Ishikawa (cell line): ENCODE measurements around the gene GJB1.

Experiments
- EP300 ChIP-seq: IDR thresholded peaks from 2 replicates; pipeline ENCODE4 v1.6.1; 2012; ENCODE audit warnings: borderline replicate concordance
- FOXM1 ChIP-seq: IDR thresholded peaks from 2 replicates; pipeline ENCODE4 v1.6.1; 2012; ENCODE audit warnings: low read depth, borderline replicate concordance
- RAD21 ChIP-seq: IDR thresholded peaks from 2 replicates; pipeline ENCODE4 v1.6.1; 2012; ENCODE audit warnings: low read depth
- REST ChIP-seq: IDR thresholded peaks from 2 replicates; pipeline ENCODE4 v1.6.1; 2012; ENCODE audit warnings: low read depth, mild to moderate bottlenecking
- TAF1 ChIP-seq: IDR thresholded peaks from 2 replicates; pipeline ENCODE4 v1.6.1; 2012; ENCODE audit warnings: low read depth, mild to moderate bottlenecking
- TCF12 ChIP-seq: IDR thresholded peaks from 2 replicates; pipeline ENCODE4 v1.6.1; 2012; ENCODE audit warnings: low read depth
- TEAD4 ChIP-seq: IDR thresholded peaks from 2 replicates; pipeline ENCODE4 v1.6.1; 2012

- TF ChIP-seq REST (no peak), TEAD4 (no peak), RAD21 (no peak), EP300 (no peak), FOXM1 (no peak), TCF12 (no peak), TAF1 (no peak)
Measured at GRCh38 chrX:71221145-71221544, 1.9 kb upstream of the GJB1 start.
